Right lobe of liver (tissue), 6 donors: ENCODE results near the gene PITPNC1. TPM values are rescaled to one million over a fixed set of nuclear protein-coding genes. Genes with fewer than 3 reads are reported as not detected.
"Not testable (repeated sequence)": the region's sequence is repeated elsewhere in the genome, so short reads cannot be mapped to it uniquely, and the experiment has no call there.

Source experiments
- ATAC-seq, 4 donors: fragments of 200-7000 bp; cut with Tn5 transposase; one replicate each; pipeline ENCODE4 v1.9.1; 2020; ENCODE audit warnings: mild to moderate bottlenecking in 4 of 4, moderate library complexity in 4 of 4
- DNase-seq, 3 donors: peaks; one replicate each; pipeline ENCODE4 v3.0.0-alpha.2; 2020
- H3K27ac ChIP-seq, 3 donors: fragments of 200-600 bp; one replicate each; pipeline ENCODE4 v1.8.0; 2022
- H3K27me3 ChIP-seq, 2 donors: fragments of 200-600 bp; one replicate each; pipeline ENCODE4 v1.8.0; 2022
- H3K36me3 ChIP-seq, 4 donors: fragments of 200-600 bp; sonication (generic) in 1 of 4; one replicate each; pipeline versions ENCODE4 v1.5.1 to v1.8.0; 2017 to 2022; ENCODE audit warnings: control low read depth in 1 of 4
- H3K4me1 ChIP-seq, 4 donors: fragments of 200-600 bp; sonication (generic) in 1 of 4; one replicate each; pipeline versions ENCODE4 v1.5.1 to v1.8.0; 2017 to 2022; ENCODE audit warnings: control low read depth in 1 of 4
- H3K4me3 ChIP-seq, 3 donors: fragments of 200-600 bp; one replicate each; pipeline ENCODE4 v1.8.0; 2022
- H3K9me3 ChIP-seq, 4 donors: fragments of 200-600 bp; sonication (generic) in 1 of 4; one replicate each; pipeline versions ENCODE4 v1.5.1 to v1.8.0; 2017 to 2022; ENCODE audit warnings: control low read depth in 1 of 4
- POLR2A ChIP-seq: fragments of 450-650 bp; IDR thresholded peaks from one replicate; pipeline ENCODE4 v1.6.1; 2017; ENCODE audit warnings: antibody characterized with exemption, mild to moderate bottlenecking
- WGBS: methylation state at CpG from one replicate; pipeline ENCODE4 v1.1.6; 2018; ENCODE audit warnings: low coverage, low lambda C conversion rate; ENCODE audit not compliant: insufficient coverage; ENCODE audit errors: missing lambda C conversion rate; 5-methylcytosine and 5-hydroxymethylcytosine counted together
- intact Hi-C, 2 donors: fragments of 100-400 bp; cut with DNase I; formaldehyde crosslinking; loops; one replicate each; pipeline versions ENCODE4 v1.11.2 to v1.14.1; 2022
- total RNA-seq, 6 experiments: library from RNA; depleted of rRNA in 2 of 6; stranded (reverse); fragments of >200 nt in 2 of 6; fragmentation: NEBNext Ultra II Directional in 3 of 6; extraction: Animal tissue kit (Norgen Biotek cat#: 25700) in 3 of 6; gene quantifications; one replicate each; pipeline versions ENCODE4 v1.1.0 to v1.2.4, GENCODE V29; 2016 to 2023
- TF ChIP-seq, protein P1 (sequence below), 4 donors: fragments of 200-600 bp in 3 of 4; fragments of 450-650 bp in 1 of 4; IDR thresholded peaks; one replicate each; pipeline versions ENCODE4 v1.5.1 to v1.8.0; 2016 to 2022; ENCODE audit warnings: antibody characterized with exemption in 4 of 4, mild to moderate bottlenecking in 2 of 4
- donor health status: DM: no; HTN: yes; CAD: no.
- donor health status: DM: no; HTN: no; CAD: no.
- donor health status: DM: no; HTN: no; CAD: no.
- donor health status: DM: no; HTN: yes; CAD: no.
- donor health status: DM: no; HTN: yes; CAD: no.

The PITPNC1 gene
- total RNA-seq, 6 experiments from 2014 or later, result 4.7 to 13.0 (median 7.4) TPM

DNA sequence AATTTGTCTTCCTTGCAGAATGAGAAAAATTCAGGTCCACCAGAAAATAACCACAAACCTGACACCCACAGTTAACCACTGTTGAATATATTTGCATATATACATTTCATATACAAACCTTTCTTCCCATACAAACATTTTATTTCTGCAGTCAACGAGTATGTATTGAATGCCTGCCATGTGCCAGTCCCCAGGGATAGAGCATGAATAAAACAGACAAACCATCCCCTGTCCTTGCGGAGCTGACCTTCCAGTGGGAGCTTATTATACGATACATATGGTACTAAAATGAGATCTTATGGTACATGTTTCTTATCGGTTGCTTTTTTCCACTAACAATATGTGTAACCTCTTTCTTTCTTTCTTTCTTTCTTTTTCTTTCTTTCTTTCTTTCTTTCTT, 116.7 kb downstream of the PITPNC1 start:
- Histone ChIP-seq H3K9me3 (no peaks in the 10 kb centered on the region), H3K27ac (no peak overlapping the region), H3K4me1 (no peaks in the 10 kb centered on the region), H3K27me3 (no peaks in the 10 kb centered on the region), H3K4me3 (no peak overlapping the region), H3K36me3 (no peaks in the 10 kb centered on the region)
- ATAC-seq (no peak), DNase-seq (no peak)
- 94% methylated on average over 4 of the region's 4 CpGs for WGBS
- intact Hi-C loops, result no loop called here
- no peak for TF ChIP-seq POLR2A

DNA sequence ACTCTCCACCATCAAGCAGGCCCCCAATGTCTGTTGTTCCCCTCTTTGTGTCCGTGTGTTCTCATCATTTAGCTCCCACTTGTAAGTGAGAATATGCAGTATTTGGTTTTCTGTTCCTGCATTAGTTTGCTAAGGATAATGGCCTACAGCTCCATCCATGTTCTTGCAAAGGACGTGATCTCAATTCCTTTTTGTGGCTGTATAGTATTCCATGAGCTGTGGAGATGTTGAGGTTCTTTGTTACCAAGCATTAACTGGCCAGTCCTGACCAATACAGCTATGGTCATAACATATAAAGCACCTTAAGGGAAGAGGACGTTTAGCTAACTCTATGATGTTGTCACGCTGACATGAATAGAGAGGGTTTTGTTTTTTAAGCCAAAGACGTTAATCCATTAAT, 118.5 kb downstream of the PITPNC1 start:
- WGBS, result 85% methylated on average over 5 of the region's 5 CpGs
- intact Hi-C loops, H3K27ac ChIP-seq, H3K4me3 ChIP-seq, DNase-seq, H3K27me3 ChIP-seq, ATAC-seq, H3K9me3 ChIP-seq, H3K4me1 ChIP-seq, H3K36me3 ChIP-seq: not testable (repeated sequence)

DNA sequence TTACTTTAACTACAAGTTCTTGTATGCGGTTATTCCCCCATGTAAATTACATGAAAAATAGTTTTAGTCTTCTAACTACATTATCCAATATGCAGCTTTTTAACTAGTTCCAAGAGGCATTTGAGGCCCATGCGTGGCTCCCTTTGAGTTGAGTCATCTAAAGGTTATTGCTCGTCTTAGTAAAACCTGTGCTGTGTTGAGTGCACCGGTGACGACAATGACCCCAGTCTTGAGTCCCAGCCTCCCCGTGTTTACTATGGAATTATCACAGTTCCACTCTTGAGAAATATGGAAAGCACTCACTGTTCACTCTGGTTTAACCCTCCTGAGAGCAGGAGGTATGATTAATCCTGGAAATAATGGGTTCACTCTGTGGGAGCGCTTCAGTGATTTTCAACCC, 119.2 kb downstream of the PITPNC1 start:
- 78% methylated on average over 5 of the region's 7 CpGs for WGBS
- H3K27ac ChIP-seq, result no peak overlapping the region
- no peaks in the 10 kb centered on the region for H3K36me3 ChIP-seq
- H3K27me3 ChIP-seq, result no peaks in the 10 kb centered on the region
- intact Hi-C loops, result no loop called here
- H3K4me1 ChIP-seq, result no peaks in the 10 kb centered on the region
- no peaks in the 10 kb centered on the region for H3K9me3 ChIP-seq
- TF ChIP-seq, protein P1, sequence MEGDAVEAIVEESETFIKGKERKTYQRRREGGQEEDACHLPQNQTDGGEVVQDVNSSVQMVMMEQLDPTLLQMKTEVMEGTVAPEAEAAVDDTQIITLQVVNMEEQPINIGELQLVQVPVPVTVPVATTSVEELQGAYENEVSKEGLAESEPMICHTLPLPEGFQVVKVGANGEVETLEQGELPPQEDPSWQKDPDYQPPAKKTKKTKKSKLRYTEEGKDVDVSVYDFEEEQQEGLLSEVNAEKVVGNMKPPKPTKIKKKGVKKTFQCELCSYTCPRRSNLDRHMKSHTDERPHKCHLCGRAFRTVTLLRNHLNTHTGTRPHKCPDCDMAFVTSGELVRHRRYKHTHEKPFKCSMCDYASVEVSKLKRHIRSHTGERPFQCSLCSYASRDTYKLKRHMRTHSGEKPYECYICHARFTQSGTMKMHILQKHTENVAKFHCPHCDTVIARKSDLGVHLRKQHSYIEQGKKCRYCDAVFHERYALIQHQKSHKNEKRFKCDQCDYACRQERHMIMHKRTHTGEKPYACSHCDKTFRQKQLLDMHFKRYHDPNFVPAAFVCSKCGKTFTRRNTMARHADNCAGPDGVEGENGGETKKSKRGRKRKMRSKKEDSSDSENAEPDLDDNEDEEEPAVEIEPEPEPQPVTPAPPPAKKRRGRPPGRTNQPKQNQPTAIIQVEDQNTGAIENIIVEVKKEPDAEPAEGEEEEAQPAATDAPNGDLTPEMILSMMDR (IDR thresholded peaks at IDR 0.05), result no peak
- ATAC-seq (no peak), DNase-seq (no peak)
- H3K4me3 ChIP-seq, result no peak overlapping the region

DNA sequence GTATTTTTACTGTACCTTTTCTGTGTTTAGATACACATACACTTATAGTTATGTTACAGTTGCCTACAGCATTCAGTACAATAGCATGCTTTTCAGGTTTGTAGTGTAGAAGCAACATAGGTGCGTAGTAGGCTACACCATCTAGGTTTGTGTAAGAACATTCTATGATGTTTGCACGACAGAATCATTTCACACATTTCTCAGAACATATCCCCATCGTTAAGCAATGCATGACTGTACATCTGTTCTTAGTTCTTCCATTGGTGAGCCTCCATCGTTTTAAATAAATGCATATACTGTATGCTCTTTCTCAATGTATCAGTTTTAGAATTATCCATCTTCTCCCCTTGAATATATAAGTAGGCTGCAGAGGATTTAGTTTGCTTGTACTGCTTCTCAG, 122.6 kb downstream of the PITPNC1 start:
- H3K4me1 ChIP-seq, result peaks cover 0 to 6% (median 0%) of the 10 kb centered on the region in 4 donors
- intact Hi-C loops, result no loop called here
- no peak for ATAC-seq
- no peak for DNase-seq
- H3K4me3 ChIP-seq, result no peak overlapping the region
- H3K27ac ChIP-seq, result no peak overlapping the region
- 90% methylated on average over 4 of the region's 4 CpGs for WGBS
- H3K9me3 ChIP-seq, result no peaks in the 10 kb centered on the region
- no peaks in the 10 kb centered on the region for H3K36me3 ChIP-seq
- TF ChIP-seq, protein P1 (IDR thresholded peaks at IDR 0.05), result no peak
- no peak for TF ChIP-seq POLR2A
- H3K27me3 ChIP-seq, result no peaks in the 10 kb centered on the region

DNA sequence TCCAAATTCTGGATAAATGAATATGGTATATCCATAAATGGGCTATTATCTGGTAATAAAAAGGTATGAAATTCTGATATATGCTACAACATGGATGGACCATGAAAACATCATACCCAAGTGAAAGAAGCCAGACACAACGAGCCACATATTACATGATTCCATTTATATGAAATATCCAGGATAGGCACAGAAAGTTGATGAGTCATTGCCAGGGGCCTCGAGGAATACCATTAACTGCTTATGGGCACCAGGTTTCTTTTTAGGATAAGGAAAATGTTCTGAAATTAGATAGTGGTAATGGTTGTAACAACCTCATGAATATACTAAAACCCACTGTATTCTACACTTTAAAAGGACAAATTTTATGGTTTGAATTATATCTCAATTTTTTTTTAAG, 123.2 kb downstream of the PITPNC1 start:
- TF ChIP-seq, protein P1 (IDR thresholded peaks at IDR 0.05), result no peak
- TF ChIP-seq POLR2A, result no peak
- H3K4me3 ChIP-seq, result no peak overlapping the region
- ATAC-seq (no peak), DNase-seq (no peak)
- no peaks in the 10 kb centered on the region for H3K36me3 ChIP-seq
- H3K27ac ChIP-seq, result no peak overlapping the region
- H3K9me3 ChIP-seq, result no peaks in the 10 kb centered on the region
- peaks cover 0 to 6% (median 0%) of the 10 kb centered on the region in 4 donors for H3K4me1 ChIP-seq
- intact Hi-C loops, result no loop called here
- WGBS, result 95% methylated on average over 2 of the region's 2 CpGs
- H3K27me3 ChIP-seq, result no peaks in the 10 kb centered on the region

DNA sequence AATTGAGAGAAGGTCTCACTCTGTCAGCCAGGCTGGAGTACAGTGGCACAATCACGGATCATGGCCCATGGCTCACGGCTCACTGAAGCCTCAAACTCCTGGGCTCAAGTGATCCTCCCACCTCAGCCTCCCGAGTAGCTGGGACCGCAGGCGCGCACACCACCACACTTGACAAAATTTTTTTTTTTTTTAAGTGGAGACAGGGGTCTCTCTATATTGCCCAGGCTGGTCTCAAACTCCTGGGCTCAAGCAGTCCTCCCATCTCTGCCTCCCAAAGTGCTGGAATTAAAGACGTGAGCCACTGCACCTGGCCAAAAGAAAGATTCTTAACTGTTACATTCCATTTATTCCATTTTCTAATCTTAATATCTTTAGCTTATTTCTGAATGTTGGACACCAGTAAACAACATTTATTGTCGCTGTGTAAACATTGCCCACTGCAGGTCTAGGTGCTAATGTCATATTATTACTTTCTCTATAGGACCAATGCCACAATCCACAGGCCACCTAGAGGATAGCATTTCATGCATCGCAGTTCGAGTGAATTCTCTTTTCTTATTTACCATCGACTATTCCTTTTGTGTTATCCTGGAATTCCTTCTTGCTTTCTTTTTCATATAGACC, 123.7 kb downstream of the PITPNC1 start:
- 98% methylated on average over 11 of the region's 11 CpGs for WGBS
- no peak for ATAC-seq
- Histone ChIP-seq H3K27ac (no peak overlapping the region), H3K9me3 (no peaks in the 10 kb centered on the region), H3K36me3 (no peaks in the 10 kb centered on the region), H3K4me1 (peaks cover 0 to 6% (median 0%) of the 10 kb centered on the region in 4 donors), H3K27me3 (no peaks in the 10 kb centered on the region), H3K4me3 (no peak overlapping the region)
- intact Hi-C loops, result no loop called here
- DNase-seq, result no peak
- TF ChIP-seq, protein P1 (IDR thresholded peaks at IDR 0.05), result no peak
- no peak for TF ChIP-seq POLR2A
